NCI-H748 (cell line): ENCODE data around the gene CLPTM1.
"Not testable (repeated sequence)": the region's sequence is repeated elsewhere in the genome, so short reads cannot be mapped to it uniquely, and the experiment has no call there.

Experiments
- DNase-seq: peaks from one replicate; lab custom pipeline; 2025; ENCODE audit not compliant: unreplicated experiment; lab: John Stamatoyannopoulos, UW

The CLPTM1 gene

GRCh38 chr19:44954649-44955504 is at the start of gene CLPTM1:
Gene CLPTM1, plus strand, starts transcription at chr19:44955380. Its CDS starts 16 bp downstream, at chr19:44955396.
- peak; percentile 99 for DNase-seq

GRCh38 chr19:44905437-44906160 is 49.6 kb upstream of the CLPTM1 start, which contains the start of gene APOE:
Gene APOE, plus strand, starts transcription at chr19:44905796. Its CDS starts 829 bp downstream, at chr19:44906625.
- no peak for DNase-seq

GRCh38 chr19:44907613-44908012 is 47.6 kb upstream of the CLPTM1 start:
- no peak for DNase-seq

- DNase-seq = no peak
Observed at GRCh38 chr19:44908074-44908835, 46.9 kb upstream of the CLPTM1 start.

- DNase-seq = no peak
Observed at GRCh38 chr19:44908836-44909261, 46.3 kb upstream of the CLPTM1 start.

- no peak for DNase-seq
Observed at GRCh38 chr19:44909775-44910174, 45.4 kb upstream of the CLPTM1 start.

GRCh38 chr19:44911896-44912295 is 43.3 kb upstream of the CLPTM1 start:
- DNase-seq = not testable (repeated sequence)

- no peak for DNase-seq
Observed at GRCh38 chr19:44912854-44913253, 42.3 kb upstream of the CLPTM1 start.

GRCh38 chr19:44913512-44914432 is 41.4 kb upstream of the CLPTM1 start:
- DNase-seq = not testable (repeated sequence)

GRCh38 chr19:44914433-44915206 is 40.6 kb upstream of the CLPTM1 start, which contains the start of gene APOC1:
Gene APOC1, plus strand, starts transcription at chr19:44914608. Its CDS starts 284 bp downstream, at chr19:44914892.
- peak; percentile 90 for DNase-seq

- no peak for DNase-seq
Observed at GRCh38 chr19:44924243-44924725, 30.9 kb upstream of the CLPTM1 start.

GRCh38 chr19:44925114-44925891 is 29.9 kb upstream of the CLPTM1 start:
- no peak for DNase-seq

GRCh38 chr19:44926245-44927077 is 28.7 kb upstream of the CLPTM1 start:
- not testable (repeated sequence) for DNase-seq

- DNase-seq = no peak
Observed at GRCh38 chr19:44927746-44928145, 27.4 kb upstream of the CLPTM1 start.

GRCh38 chr19:44930088-44930487 is 25.1 kb upstream of the CLPTM1 start:
- DNase-seq = no peak

- DNase-seq = no peak
Observed at GRCh38 chr19:44931541-44931940, 23.6 kb upstream of the CLPTM1 start.

GRCh38 chr19:44939668-44940067 is 15.5 kb upstream of the CLPTM1 start:
- no peak for DNase-seq
